ENCODE data around the gene NEO1. TPM values are rescaled to one million over a fixed set of nuclear protein-coding genes. Genes with fewer than 3 reads are reported as not detected.
"Not testable (repeated sequence)": the region's sequence is repeated elsewhere in the genome, so short reads cannot be mapped to it uniquely, and the experiment has no call there.

NEO1 gene
- total RNA-seq, 2 donors from 2014 or later: 3.6 to 8.0 TPM

DNA sequence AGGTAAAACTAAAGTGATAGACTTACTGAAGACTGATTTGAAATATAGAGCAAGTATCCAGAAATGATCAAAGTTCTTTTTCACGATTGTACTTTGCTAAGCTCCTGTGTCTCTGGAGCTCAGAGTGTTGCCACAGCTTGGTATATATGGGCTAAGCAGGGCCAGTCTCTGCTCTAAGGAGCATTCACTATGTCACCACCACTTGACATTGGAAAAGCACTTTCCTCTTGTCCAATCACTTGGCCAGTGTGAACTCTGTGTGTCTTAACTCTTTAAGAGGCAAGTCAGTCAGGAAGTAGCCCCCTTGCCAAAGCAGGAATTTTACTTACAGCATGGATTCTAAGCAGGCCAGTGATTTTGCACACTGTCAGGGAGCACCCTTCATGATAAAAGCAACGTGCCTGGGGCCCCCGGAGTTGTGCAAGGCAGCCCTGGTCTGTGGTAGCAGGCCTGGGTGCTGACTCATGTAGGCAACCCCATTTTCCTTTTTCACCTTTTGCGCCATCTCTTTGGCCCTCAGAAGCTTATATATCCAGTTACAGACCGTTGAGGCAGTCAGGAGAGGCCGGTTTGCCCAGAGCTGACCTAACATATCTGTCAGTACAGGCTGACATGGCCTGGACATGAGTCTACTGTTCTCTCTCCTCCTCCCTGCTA lies 243.5 kb downstream of the NEO1 start:
- H3K4me1 Mint-ChIP-seq (ENCODE audit: low read depth in 2 of 2): no peaks in the 10 kb centered on the region
- H3K9me3 Mint-ChIP-seq: no peaks in the 10 kb centered on the region
- no peaks in the 10 kb centered on the region for H3K27me3 Mint-ChIP-seq
- H3K36me3 Mint-ChIP-seq: peaks cover 4% of the 10 kb centered on the region
- DNase-seq (ENCODE audit: low spot score) (no peak), ATAC-seq (peak; percentile 51 to 65)
- no peak overlapping the region for H3K4me3 Mint-ChIP-seq
- H3K27ac Mint-ChIP-seq: no peak overlapping the region

DNA sequence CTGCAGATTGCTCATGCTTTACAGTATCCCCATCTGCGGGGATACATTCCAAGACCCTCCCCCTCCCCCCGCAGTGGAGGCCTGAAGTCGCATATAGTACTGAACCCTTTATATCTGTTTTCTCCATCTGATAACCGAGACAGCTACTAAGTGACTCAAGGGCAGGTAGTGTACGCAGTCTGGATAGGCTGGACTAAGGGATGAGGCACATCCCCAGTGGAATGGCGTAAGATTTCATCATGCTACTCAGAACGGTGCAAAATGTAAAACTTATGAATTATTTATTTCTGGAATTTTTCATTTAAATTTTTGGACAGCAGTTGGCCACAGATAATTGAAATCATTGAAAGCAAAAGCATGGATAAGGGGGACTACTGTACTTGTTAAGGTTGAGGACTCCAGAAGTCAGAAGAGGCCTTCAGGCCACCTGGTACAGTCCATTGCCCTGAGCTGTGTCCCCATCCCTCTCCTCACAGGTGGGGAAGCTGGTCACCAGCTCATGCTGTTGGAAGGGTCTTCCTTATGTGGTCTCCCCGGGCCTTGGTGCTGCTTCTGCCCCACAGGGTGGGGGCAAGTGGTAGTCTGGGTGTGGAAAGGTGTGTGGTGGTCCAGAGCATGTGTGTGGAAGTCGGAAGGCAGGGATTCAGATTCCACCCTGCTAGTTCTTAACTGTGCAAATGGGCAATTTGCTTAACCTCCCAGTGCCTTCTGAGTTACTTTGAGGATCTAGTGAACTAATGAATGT lies 244.5 kb downstream of the NEO1 start:
- DNase-seq (ENCODE audit: low spot score) (no peak), ATAC-seq (peak; percentile 32 to 55)
- peaks cover 4% of the 10 kb centered on the region for H3K36me3 Mint-ChIP-seq
- H3K27me3 Mint-ChIP-seq: no peaks in the 10 kb centered on the region
- no peaks in the 10 kb centered on the region for H3K9me3 Mint-ChIP-seq
- H3K4me3 Mint-ChIP-seq: no peak overlapping the region
- no peaks in the 10 kb centered on the region for H3K4me1 Mint-ChIP-seq (ENCODE audit: low read depth in 2 of 2)
- H3K27ac Mint-ChIP-seq: peak overlapping the region in 1 of 2 donors; percentile 24

DNA sequence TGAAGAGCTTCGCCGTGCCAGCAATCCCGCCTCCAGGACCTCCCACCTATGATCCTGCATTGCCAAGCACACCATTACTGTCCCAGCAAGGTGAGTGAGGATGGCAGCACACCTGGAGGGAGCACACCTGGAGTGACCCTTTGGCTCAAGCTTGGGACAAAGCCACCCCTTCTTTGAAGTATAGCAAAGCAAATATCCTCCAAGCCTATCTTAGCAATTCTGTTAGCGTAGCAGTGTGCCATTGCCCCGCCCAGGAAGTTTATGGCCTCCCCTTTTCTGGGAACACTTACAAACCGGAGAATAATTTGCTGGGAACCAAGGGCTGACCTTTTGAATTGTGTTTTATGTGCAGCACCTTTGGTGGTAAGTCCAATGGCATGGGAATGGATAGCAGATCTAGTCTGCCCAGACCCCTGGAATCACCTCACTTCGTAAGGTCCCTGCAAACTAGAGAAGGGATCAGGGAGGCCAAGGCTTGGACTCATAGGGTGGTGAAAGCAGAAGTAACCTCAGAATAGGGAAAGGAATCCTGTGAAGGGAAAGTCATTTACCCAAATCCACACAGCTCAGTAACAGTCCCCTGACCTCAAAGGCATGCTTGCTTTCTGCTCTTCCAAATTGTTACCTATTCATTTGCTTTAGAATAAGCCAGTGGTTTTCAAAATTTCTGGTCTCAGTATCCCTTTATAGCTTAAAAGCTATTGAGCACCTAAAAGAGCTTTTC lies 246.4 kb downstream of the NEO1 start:
- Mint-ChIP-seq H3K9me3 (no peaks in the 10 kb centered on the region), H3K27me3 (no peaks in the 10 kb centered on the region)
- DNase-seq (ENCODE audit: low spot score): no peak

DNA sequence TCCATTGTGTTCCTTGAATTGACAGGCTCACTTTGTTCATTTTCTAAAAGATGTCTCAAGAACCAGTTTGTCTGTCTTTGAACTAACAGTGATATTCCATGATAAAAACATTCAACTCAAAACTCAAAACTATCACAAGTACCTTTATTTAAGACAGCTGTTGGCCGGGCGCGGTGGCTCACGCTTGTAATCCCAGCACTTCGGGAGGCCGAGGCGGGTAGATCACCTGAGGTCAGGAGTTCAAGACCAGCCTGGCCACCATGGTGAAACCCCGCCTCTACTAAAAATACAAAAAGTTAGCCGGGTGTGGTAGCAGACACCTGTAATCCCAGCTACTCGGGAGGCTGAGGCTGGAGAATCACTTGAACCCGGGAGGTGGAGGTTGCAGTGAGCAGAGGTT lies 248.0 kb downstream of the NEO1 start:
- H3K27me3 Mint-ChIP-seq; ATAC-seq; H3K27ac Mint-ChIP-seq; H3K36me3 Mint-ChIP-seq; H3K4me3 Mint-ChIP-seq; H3K4me1 Mint-ChIP-seq (ENCODE audit: low read depth in 2 of 2); DNase-seq (ENCODE audit: low spot score); H3K9me3 Mint-ChIP-seq: not testable (repeated sequence)

More for the DNA sequence above, 246.4 kb downstream of the NEO1 start:
- ATAC-seq: no peak
- H3K4me1 Mint-ChIP-seq (ENCODE audit: low read depth in 2 of 2): peaks cover 3 to 4% of the 10 kb centered on the region in 2 donors
- H3K36me3 Mint-ChIP-seq: peaks cover 4% of the 10 kb centered on the region
- no peak overlapping the region for H3K4me3 Mint-ChIP-seq
- no peak overlapping the region for H3K27ac Mint-ChIP-seq

DNA sequence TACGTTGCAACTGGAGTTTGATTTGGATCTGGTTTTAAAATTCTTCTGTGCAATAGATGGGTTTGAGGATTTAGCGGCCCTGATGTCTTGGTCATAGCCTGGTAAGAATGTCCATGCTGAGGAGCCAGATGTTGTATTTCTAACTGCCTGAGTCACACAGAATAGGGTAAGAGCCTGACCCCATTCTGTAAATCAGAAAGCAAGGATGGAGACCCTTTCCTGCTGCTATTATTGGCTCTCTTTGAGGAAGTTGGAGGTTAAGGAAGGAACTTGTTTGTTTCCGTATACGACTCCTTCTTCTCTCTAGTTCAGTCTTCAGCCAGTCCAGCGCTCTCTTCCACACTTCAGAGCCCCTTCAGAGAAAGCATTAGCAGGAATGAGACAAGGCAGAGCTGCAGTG lies 251.4 kb downstream of the NEO1 start:
- Mint-ChIP-seq H3K4me1 (ENCODE audit: low read depth in 2 of 2) (peaks cover 4 to 6% of the 10 kb centered on the region in 2 donors), H3K4me3 (no peak overlapping the region), H3K36me3 (no peaks in the 10 kb centered on the region), H3K9me3 (no peaks in the 10 kb centered on the region), H3K27me3 (no peaks in the 10 kb centered on the region), H3K27ac (no peak overlapping the region)
- no peak for ATAC-seq
- no peak for DNase-seq (ENCODE audit: low spot score)

DNA sequence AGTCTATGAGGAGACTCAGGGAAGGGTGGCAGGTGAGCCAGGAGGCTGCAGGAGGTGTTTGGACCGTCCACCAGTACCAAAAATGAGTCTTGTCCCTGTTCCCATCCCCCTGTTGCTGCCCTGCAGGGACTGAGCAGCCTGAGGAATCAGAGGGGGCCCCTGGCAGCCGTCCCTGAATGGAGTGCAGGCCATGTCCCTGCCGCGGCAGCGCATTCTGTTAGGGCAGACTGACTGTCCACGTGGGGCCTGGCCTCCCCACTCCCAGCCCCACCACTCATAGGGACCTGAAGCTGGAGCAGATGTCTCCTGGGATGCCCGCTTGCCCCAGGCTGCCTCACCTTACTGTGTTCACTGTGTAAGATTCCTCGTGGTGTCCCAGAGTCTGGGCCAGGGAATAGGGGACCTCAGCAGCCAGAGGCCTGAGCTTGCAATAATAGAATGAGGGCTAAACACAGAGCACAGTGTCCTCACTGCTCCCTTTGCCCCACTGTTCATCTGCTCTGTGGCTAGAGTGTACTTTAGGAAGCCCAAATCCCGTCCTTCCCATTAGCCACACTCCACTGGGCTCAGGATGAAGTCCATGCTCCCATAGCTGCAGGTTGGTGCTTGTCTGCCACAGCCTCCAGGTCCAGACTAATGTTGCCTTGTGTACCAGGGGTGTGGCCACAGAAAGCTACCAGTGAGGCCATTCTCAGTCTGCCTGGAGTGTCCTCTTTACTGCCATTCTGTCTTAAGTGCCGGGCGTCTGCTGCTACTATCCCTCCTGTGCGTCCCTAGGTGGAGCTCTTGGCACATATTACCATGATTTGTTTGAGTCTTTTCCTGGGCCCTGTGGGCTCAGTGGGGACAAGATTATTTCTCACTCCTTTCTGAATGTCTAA lies 253.3 kb downstream of the NEO1 start:
- Mint-ChIP-seq H3K4me3 (no peak overlapping the region), H3K36me3 (no peaks in the 10 kb centered on the region), H3K4me1 (ENCODE audit: low read depth in 2 of 2) (peaks cover 4 to 6% of the 10 kb centered on the region in 2 donors), H3K27me3 (no peaks in the 10 kb centered on the region), H3K27ac (no peak overlapping the region), H3K9me3 (no peaks in the 10 kb centered on the region)
- DNase-seq (ENCODE audit: low spot score) (no peak), ATAC-seq (peak in 1 of 2 donors; percentile 24)

DNA sequence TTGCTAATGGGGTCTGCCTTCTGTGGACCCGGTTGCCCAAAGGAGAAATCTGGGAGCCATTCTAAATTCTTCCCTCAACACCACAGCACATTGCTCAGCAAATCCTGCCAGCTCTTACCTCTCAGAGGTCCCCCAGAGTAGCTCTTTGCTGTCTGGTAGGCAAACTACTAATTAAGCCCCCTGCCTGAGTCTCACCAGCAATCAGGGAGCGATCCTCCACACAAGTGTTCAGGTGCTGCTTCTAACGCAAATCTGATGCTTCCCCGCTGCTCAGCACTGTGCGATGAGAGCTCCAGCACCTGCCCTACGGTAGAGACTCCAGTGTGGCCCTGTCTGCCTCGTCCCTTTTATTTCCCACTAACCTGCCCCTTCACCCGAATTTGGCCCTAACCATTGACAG lies 256.0 kb downstream of the NEO1 start:
- H3K27me3 Mint-ChIP-seq: peaks cover 0 to 2% of the 10 kb centered on the region in 2 donors
- no peaks in the 10 kb centered on the region for H3K9me3 Mint-ChIP-seq
- ATAC-seq: no peak
- no peak overlapping the region for H3K27ac Mint-ChIP-seq
- H3K4me1 Mint-ChIP-seq (ENCODE audit: low read depth in 2 of 2): peaks cover 4 to 6% of the 10 kb centered on the region in 2 donors
- H3K4me3 Mint-ChIP-seq: no peak overlapping the region
- DNase-seq (ENCODE audit: low spot score): no peak
- no peaks in the 10 kb centered on the region for H3K36me3 Mint-ChIP-seq

DNA sequence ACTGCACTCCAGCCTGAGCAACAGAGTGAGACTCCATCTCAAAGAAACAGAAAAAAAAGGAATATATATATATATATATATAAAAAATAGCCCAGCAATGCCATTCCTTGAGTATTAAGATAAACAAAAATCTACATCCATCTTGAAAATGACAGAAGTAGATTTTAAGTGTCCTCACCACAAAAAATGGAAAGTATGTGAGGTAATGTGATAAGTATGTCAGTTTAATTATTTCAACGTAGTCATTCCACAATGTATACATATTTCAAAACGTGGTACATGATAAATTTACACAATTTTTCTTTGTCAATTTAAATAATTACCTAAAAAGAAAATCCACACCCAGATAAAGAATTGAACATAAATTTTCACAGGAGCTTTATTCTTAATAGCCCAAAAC lies 261.6 kb downstream of the NEO1 start:
- no peak for DNase-seq (ENCODE audit: low spot score)
- H3K4me3 Mint-ChIP-seq: no peak overlapping the region
- H3K4me1 Mint-ChIP-seq (ENCODE audit: low read depth in 2 of 2): no peaks in the 10 kb centered on the region
- ATAC-seq: no peak
- H3K36me3 Mint-ChIP-seq: no peaks in the 10 kb centered on the region
- H3K27me3 Mint-ChIP-seq: peaks cover 0 to 9% of the 10 kb centered on the region in 2 donors
- H3K9me3 Mint-ChIP-seq: no peaks in the 10 kb centered on the region
- H3K27ac Mint-ChIP-seq: no peak overlapping the region

DNA sequence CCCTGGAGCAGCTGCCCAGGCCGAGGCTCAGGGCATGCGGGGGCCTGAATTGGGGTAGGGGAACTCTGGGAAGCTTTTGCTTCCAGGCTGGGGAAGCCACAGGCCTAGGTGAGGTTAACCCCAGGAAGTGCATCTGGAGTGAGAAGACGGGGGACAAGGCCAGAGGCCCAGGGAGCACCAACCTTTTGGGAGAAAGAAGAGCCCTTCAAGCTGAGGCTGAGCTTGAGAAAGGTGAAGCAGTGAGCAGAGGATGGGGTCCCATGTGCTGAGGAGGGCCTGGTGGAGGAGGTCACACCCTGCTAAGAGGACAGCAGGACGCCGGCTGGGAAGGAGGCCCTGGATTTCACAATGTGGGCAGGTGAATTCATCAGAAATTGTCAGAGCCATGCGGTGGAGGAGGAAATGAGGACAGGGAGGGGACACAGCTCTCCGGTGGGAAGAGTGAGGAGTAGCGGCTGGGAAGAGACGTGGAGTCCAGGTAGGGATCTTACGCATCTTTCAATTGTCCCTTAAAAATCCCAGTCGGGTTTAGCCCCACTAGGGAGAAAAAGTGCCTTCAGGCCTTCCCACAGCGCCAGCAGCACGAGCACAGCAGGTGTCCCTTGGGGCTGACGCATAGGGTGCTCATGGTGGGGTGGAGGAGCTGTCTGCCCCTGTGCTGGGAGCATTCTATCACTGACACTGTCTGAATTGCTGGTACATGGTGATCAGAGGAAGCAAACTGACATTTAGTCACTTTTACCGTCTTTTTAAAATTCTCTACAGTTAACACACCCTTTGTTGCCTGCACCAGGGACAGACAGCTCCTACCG lies 265.6 kb downstream of the NEO1 start:
- Mint-ChIP-seq H3K36me3 (no peaks in the 10 kb centered on the region), H3K27me3 (peaks cover 0 to 13% of the 10 kb centered on the region in 2 donors), H3K4me1 (ENCODE audit: low read depth in 2 of 2) (peaks cover 0 to 3% of the 10 kb centered on the region in 2 donors), H3K9me3 (no peaks in the 10 kb centered on the region), H3K27ac (no peak overlapping the region), H3K4me3 (no peak overlapping the region)
- ATAC-seq (no peak), DNase-seq (ENCODE audit: low spot score) (no peak)

DNA sequence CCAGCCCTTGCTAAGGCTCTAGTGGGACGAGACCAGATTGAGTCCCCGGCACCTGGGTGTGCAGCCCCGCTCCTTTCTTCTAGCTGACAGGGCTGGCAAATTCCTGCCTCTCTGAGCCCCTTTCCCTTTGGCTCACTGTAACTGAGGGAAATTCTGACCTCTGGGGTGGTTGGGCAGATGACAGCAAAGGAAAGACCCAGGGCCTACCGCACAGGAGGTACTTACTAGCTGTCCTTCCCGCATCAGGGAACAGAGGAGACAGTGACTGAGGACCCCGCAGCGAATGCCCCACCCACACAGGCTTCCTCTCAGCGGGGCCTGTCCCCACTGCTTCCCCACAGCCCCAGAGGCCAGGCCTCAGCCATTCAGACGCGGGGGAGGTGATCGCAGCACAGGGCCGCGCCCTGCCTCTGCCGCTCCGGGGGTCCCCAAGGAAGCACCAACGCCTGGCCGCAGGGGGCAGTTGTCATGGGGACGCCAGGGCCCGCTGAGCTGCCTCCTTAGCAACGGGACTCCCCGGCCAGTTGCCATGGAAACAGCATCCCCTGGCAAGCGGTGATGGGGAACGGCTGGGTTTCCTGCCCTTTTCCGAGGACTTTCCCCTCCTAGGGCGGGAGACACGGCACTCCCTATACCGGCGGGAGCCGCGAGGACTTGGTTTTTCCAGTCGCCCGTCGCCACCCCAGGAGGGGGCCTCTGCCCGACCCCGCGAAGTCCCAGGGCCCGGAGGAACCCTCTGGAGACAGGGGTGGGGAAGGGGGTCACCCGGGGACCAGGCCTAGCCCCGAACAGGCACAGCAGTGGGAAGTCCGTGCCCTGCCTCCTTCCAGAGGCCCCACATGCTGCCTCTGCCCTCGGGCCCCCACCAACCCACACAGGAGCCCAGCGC lies 266.4 kb downstream of the NEO1 start:
- peaks cover 0 to 3% of the 10 kb centered on the region in 2 donors for H3K4me1 Mint-ChIP-seq (ENCODE audit: low read depth in 2 of 2)
- ATAC-seq: peak; percentile 25 to 58

DNA sequence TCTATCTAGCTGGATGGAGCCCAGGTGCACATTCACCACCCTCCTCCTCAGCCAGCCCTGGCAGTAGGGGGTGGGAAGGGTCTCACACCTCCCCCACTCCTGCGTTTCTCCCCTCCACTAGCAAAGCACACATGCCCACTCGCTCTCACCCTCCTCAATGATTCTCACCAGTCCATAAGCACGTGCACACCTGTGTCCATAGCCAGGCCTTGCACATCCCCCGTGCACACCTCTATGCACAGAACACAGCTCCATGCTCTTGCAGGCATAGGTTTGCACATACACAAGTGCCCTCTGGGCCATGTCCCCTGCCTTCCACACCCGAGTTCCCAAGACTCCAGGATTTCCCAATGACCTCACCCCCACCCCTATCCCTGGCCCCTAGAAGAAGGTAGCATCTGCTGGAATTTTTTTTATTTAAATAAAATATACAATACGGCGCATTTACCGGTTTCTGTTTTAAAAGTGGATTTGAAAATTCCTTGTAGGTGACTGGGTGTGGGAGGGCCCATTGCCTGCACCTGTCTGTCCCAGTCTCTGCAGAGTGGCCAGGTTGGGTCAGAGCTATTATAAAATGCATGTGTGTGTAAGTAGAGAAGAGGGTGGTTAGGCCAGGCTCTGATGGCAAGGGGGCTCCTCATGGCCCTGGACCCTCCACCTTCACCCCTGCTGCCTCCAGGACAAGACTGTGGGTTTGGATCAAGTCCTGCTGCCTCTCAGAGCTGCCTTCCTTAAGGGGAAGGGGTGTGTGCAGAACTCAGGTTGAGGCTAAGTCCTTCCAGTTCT lies 267.4 kb downstream of the NEO1 start:
- H3K36me3 Mint-ChIP-seq: no peaks in the 10 kb centered on the region
- ATAC-seq: no peak
- peaks cover 0 to 13% of the 10 kb centered on the region in 2 donors for H3K27me3 Mint-ChIP-seq
- H3K9me3 Mint-ChIP-seq: no peaks in the 10 kb centered on the region
- peaks cover 0 to 3% of the 10 kb centered on the region in 2 donors for H3K4me1 Mint-ChIP-seq (ENCODE audit: low read depth in 2 of 2)
- DNase-seq (ENCODE audit: low spot score): no peak
- no peak overlapping the region for H3K27ac Mint-ChIP-seq
- H3K4me3 Mint-ChIP-seq: no peak overlapping the region

More for the DNA sequence above, 266.4 kb downstream of the NEO1 start:
- Mint-ChIP-seq H3K9me3 (no peaks in the 10 kb centered on the region), H3K27me3 (peaks cover 0 to 13% of the 10 kb centered on the region in 2 donors), H3K36me3 (no peaks in the 10 kb centered on the region), H3K27ac (no peak overlapping the region), H3K4me3 (no peak overlapping the region)
- DNase-seq (ENCODE audit: low spot score): no peak
